ENCODE measurements around the gene DEK. TPM values are rescaled to one million over a fixed set of nuclear protein-coding genes. Genes with fewer than 3 reads are reported as not detected.

DEK gene
- total and polyA plus RNA-seq, 4 experiments from 2014 or later: 56.4 to 131 (median 110) TPM

- DNase-seq: no peak
- Histone ChIP-seq H3K36me3 (ENCODE audit: insufficient read depth, low read length) (no peaks in the 10 kb centered on the region), H3K27me3 (ENCODE audit: insufficient read depth, low read length) (peaks cover 21% of the 10 kb centered on the region), H3K4me3 (ENCODE audit: low read length in 2 of 2) (no peak overlapping the region), H3K9me3 (ENCODE audit: control insufficient read depth in 1 of 2, low read length in 2 of 2) (no peaks in the 10 kb centered on the region), H3K27ac (ENCODE audit: low read depth, low read length) (no peak overlapping the region), H3K4me1 (ENCODE audit: insufficient read depth, low read length) (no peaks in the 10 kb centered on the region)
- H3K9me3 Mint-ChIP-seq: peaks cover 0 to 2% (median 0%) of the 10 kb centered on the region in 8 donors
- peak overlapping the region in 3 of 8 donors; percentile 34 to 57 (median 56) for H3K4me3 Mint-ChIP-seq
- H3K4me1 Mint-ChIP-seq: peaks cover 0 to 10% (median 4%) of the 10 kb centered on the region in 4 donors
- H3K27ac Mint-ChIP-seq: no peak overlapping the region
- CTCF ChIA-PET (ENCODE audit: partially characterized antibody): no interaction called here
- intact Hi-C loops (cut with micrococcal nuclease): no loop called here
- H3K27me3 Mint-ChIP-seq: peaks cover 40 to 49% of the 10 kb centered on the region in 2 donors
- POLR2A ChIA-PET (ENCODE audit: partially characterized antibody): no interaction called here
- H3K36me3 Mint-ChIP-seq: peaks cover 0 to 5% of the 10 kb centered on the region in 2 donors
Measured at GRCh38 chr6:18277237-18278006, 13.1 kb upstream of the DEK start.

GRCh38 chr6:18276610-18277236 lies 12.4 kb upstream of the DEK start:
- H3K27ac Mint-ChIP-seq: no peak overlapping the region
- intact Hi-C loops (cut with micrococcal nuclease): no loop called here
- H3K4me1 ChIP-seq (ENCODE audit: insufficient read depth, low read length): no peaks in the 10 kb centered on the region
- CTCF ChIA-PET (ENCODE audit: partially characterized antibody): no interaction called here
- peaks cover 17% of the 10 kb centered on the region for H3K27me3 ChIP-seq (ENCODE audit: insufficient read depth, low read length)
- no peaks in the 10 kb centered on the region for H3K36me3 ChIP-seq (ENCODE audit: insufficient read depth, low read length)
- POLR2A ChIA-PET (ENCODE audit: partially characterized antibody): no interaction called here
- no peak for DNase-seq
- H3K9me3 ChIP-seq (ENCODE audit: control insufficient read depth in 1 of 2, low read length in 2 of 2): no peaks in the 10 kb centered on the region
- peaks cover 0 to 10% (median 4%) of the 10 kb centered on the region in 4 donors for H3K4me1 Mint-ChIP-seq
- H3K27me3 Mint-ChIP-seq: peaks cover 37 to 49% of the 10 kb centered on the region in 2 donors
- H3K27ac ChIP-seq (ENCODE audit: low read depth, low read length): no peak overlapping the region
- peaks cover 0 to 2% (median 0%) of the 10 kb centered on the region in 8 donors for H3K9me3 Mint-ChIP-seq
- H3K4me3 ChIP-seq (ENCODE audit: low read length in 2 of 2): no peak overlapping the region
- peak overlapping the region in 2 of 8 donors; percentile 35 to 39 for H3K4me3 Mint-ChIP-seq
- H3K36me3 Mint-ChIP-seq: peaks cover 0 to 5% of the 10 kb centered on the region in 2 donors

GRCh38 chr6:18270216-18270615 lies 5.9 kb upstream of the DEK start:
- Histone ChIP-seq H3K9me3 (ENCODE audit: control insufficient read depth in 1 of 2, low read length in 2 of 2) (no peaks in the 10 kb centered on the region), H3K4me3 (ENCODE audit: low read length in 2 of 2) (no peak overlapping the region), H3K4me1 (ENCODE audit: insufficient read depth, low read length) (peaks cover 20% of the 10 kb centered on the region), H3K36me3 (ENCODE audit: insufficient read depth, low read length) (no peaks in the 10 kb centered on the region), H3K27me3 (ENCODE audit: insufficient read depth, low read length) (no peaks in the 10 kb centered on the region), H3K27ac (ENCODE audit: low read depth, low read length) (no peak overlapping the region)
- DNase-seq: no peak
- H3K4me3 Mint-ChIP-seq: no peak overlapping the region
- intact Hi-C loops (cut with micrococcal nuclease): no loop called here
- peaks cover 0 to under 1% of the 10 kb centered on the region in 2 donors for H3K36me3 Mint-ChIP-seq
- H3K27ac Mint-ChIP-seq: no peak overlapping the region
- CTCF ChIA-PET (ENCODE audit: partially characterized antibody): no interaction called here
- H3K4me1 Mint-ChIP-seq: peaks cover 4 to 6% (median 5%) of the 10 kb centered on the region in 4 donors
- peaks cover 0 to 2% (median 0%) of the 10 kb centered on the region in 8 donors for H3K9me3 Mint-ChIP-seq
- H3K27me3 Mint-ChIP-seq: peaks cover 6 to 13% of the 10 kb centered on the region in 2 donors
- POLR2A ChIA-PET (ENCODE audit: partially characterized antibody): no interaction called here

GRCh38 chr6:18269717-18270116 lies 5.4 kb upstream of the DEK start:
- peaks cover 1 to 8% of the 10 kb centered on the region in 2 donors for H3K27me3 Mint-ChIP-seq
- no peak overlapping the region for H3K27ac Mint-ChIP-seq
- H3K9me3 Mint-ChIP-seq: peaks cover 0 to 2% (median 0%) of the 10 kb centered on the region in 8 donors
- ChIA-PET POLR2A (ENCODE audit: partially characterized antibody) (no interaction called here), CTCF (ENCODE audit: partially characterized antibody) (no interaction called here)
- Histone ChIP-seq H3K27ac (ENCODE audit: low read depth, low read length) (no peak overlapping the region), H3K9me3 (ENCODE audit: control insufficient read depth in 1 of 2, low read length in 2 of 2) (no peaks in the 10 kb centered on the region), H3K4me1 (ENCODE audit: insufficient read depth, low read length) (peaks cover 24% of the 10 kb centered on the region), H3K36me3 (ENCODE audit: insufficient read depth, low read length) (no peaks in the 10 kb centered on the region), H3K4me3 (ENCODE audit: low read length in 2 of 2) (no peak overlapping the region), H3K27me3 (ENCODE audit: insufficient read depth, low read length) (no peaks in the 10 kb centered on the region)
- intact Hi-C loops (cut with micrococcal nuclease): no loop called here
- H3K4me1 Mint-ChIP-seq: peaks cover 9 to 11% (median 10%) of the 10 kb centered on the region in 4 donors
- no peak overlapping the region for H3K4me3 Mint-ChIP-seq
- H3K36me3 Mint-ChIP-seq: peaks cover 0 to 5% of the 10 kb centered on the region in 2 donors
- DNase-seq: no peak

GRCh38 chr6:18269253-18269652 lies 4.9 kb upstream of the DEK start:
- Histone ChIP-seq H3K27ac (ENCODE audit: low read depth, low read length) (no peak overlapping the region), H3K9me3 (ENCODE audit: control insufficient read depth in 1 of 2, low read length in 2 of 2) (no peaks in the 10 kb centered on the region), H3K4me3 (ENCODE audit: low read length in 2 of 2) (no peak overlapping the region), H3K4me1 (ENCODE audit: insufficient read depth, low read length) (peaks cover 24% of the 10 kb centered on the region), H3K36me3 (ENCODE audit: insufficient read depth, low read length) (no peaks in the 10 kb centered on the region), H3K27me3 (ENCODE audit: insufficient read depth, low read length) (no peaks in the 10 kb centered on the region)
- Mint-ChIP-seq H3K27me3 (peaks cover 1 to 8% of the 10 kb centered on the region in 2 donors), H3K36me3 (peaks cover 0 to 6% of the 10 kb centered on the region in 2 donors), H3K27ac (no peak overlapping the region), H3K4me1 (peaks cover 9 to 12% (median 11%) of the 10 kb centered on the region in 4 donors), H3K9me3 (peaks cover 0 to 2% (median 0%) of the 10 kb centered on the region in 8 donors), H3K4me3 (no peak overlapping the region)
- intact Hi-C loops (cut with micrococcal nuclease): no loop called here
- POLR2A ChIA-PET (ENCODE audit: partially characterized antibody): no interaction called here
- peak; percentile 19 to 49 (median 22) for DNase-seq
- CTCF ChIA-PET (ENCODE audit: partially characterized antibody): no interaction called here

GRCh38 chr6:18268066-18268465 lies 3.7 kb upstream of the DEK start:
- Mint-ChIP-seq H3K9me3 (peaks cover 0 to 4% (median 0%) of the 10 kb centered on the region in 8 donors), H3K27ac (no peak overlapping the region), H3K36me3 (peaks cover 0 to 14% of the 10 kb centered on the region in 2 donors), H3K4me3 (no peak overlapping the region), H3K27me3 (peaks cover 1 to 7% of the 10 kb centered on the region in 2 donors), H3K4me1 (peaks cover 10 to 18% (median 15%) of the 10 kb centered on the region in 4 donors)
- Histone ChIP-seq H3K4me3 (ENCODE audit: low read length in 2 of 2) (no peak overlapping the region), H3K9me3 (ENCODE audit: control insufficient read depth in 1 of 2, low read length in 2 of 2) (no peaks in the 10 kb centered on the region), H3K27me3 (ENCODE audit: insufficient read depth, low read length) (no peaks in the 10 kb centered on the region), H3K36me3 (ENCODE audit: insufficient read depth, low read length) (no peaks in the 10 kb centered on the region), H3K27ac (ENCODE audit: low read depth, low read length) (no peak overlapping the region), H3K4me1 (ENCODE audit: insufficient read depth, low read length) (peaks cover 24% of the 10 kb centered on the region)
- ChIA-PET CTCF (ENCODE audit: partially characterized antibody) (interaction anchor here (0.9 kb wide), 1 partner anchor 13 kb away, joined by 3 read pairs; no protein-coding TSS in a partner anchor), POLR2A (ENCODE audit: partially characterized antibody) (interaction anchor here (1.3 kb wide), 1 partner anchor 27 kb away, joined by 5 read pairs; no protein-coding TSS in a partner anchor)
- no peak for DNase-seq
- intact Hi-C loops (cut with micrococcal nuclease): no loop called here

- Histone ChIP-seq H3K27ac (ENCODE audit: low read depth, low read length) (no peak overlapping the region), H3K9me3 (ENCODE audit: control insufficient read depth in 1 of 2, low read length in 2 of 2) (no peaks in the 10 kb centered on the region), H3K4me3 (ENCODE audit: low read length in 2 of 2) (no peak overlapping the region), H3K27me3 (ENCODE audit: insufficient read depth, low read length) (no peaks in the 10 kb centered on the region), H3K36me3 (ENCODE audit: insufficient read depth, low read length) (no peaks in the 10 kb centered on the region), H3K4me1 (ENCODE audit: insufficient read depth, low read length) (peaks cover 39% of the 10 kb centered on the region)
- Mint-ChIP-seq H3K27me3 (no peaks in the 10 kb centered on the region), H3K4me1 (peaks cover 24 to 34% (median 29%) of the 10 kb centered on the region in 4 donors), H3K27ac (no peak overlapping the region), H3K36me3 (peaks cover 0 to 26% of the 10 kb centered on the region in 2 donors), H3K4me3 (no peak overlapping the region), H3K9me3 (peaks cover 0 to 4% (median 0%) of the 10 kb centered on the region in 8 donors)
- peak in 1 of 5 donors; percentile 31 for DNase-seq
- ChIA-PET POLR2A (ENCODE audit: partially characterized antibody) (interaction anchor here (1.3 kb wide), 1 partner anchor 666 kb away, joined by 3 read pairs; no protein-coding TSS in a partner anchor), CTCF (ENCODE audit: partially characterized antibody) (interaction anchor here (1.3 kb wide), 1 partner anchor 57 kb away, joined by 4 read pairs; no protein-coding TSS in a partner anchor)
- intact Hi-C loops (cut with micrococcal nuclease): no loop called here
Measured at GRCh38 chr6:18266523-18266912, 2.2 kb upstream of the DEK start.
